ENCODE measurements around the gene POU5F1. TPM values are rescaled to one million over a fixed set of nuclear protein-coding genes. Genes with fewer than 3 reads are reported as not detected.

Gene POU5F1
- total RNA-seq, 1 donor from 2014 or later: 0.53 TPM

- peaks cover 1% of the 10 kb centered on the region for H3K36me3 ChIP-seq (ENCODE audit: control insufficient read depth, insufficient read depth, low read length)
- no peaks in the 10 kb centered on the region for H3K27me3 ChIP-seq (ENCODE audit: control insufficient read depth, insufficient read depth, low read length)
- FAIRE-seq (no peak), DNase-seq (ENCODE audit: low read depth) (peak; percentile 25)
- no peak overlapping the region for H3K4me3 ChIP-seq (ENCODE audit: low read depth, low read length)
- TF ChIP-seq CTCF (IDR thresholded peaks at IDR 0.05; ENCODE audit: insufficient read depth, low read length, severe bottlenecking): no peak
Measured at GRCh38 chr6:31129130-31129529, 41.4 kb downstream of the POU5F1 start.

- FAIRE-seq (no peak), DNase-seq (ENCODE audit: low read depth) (peak; percentile 52)
- TF ChIP-seq CTCF (IDR thresholded peaks at IDR 0.05; ENCODE audit: insufficient read depth, low read length, severe bottlenecking): peak; percentile 94
- no peaks in the 10 kb centered on the region for H3K27me3 ChIP-seq (ENCODE audit: control insufficient read depth, insufficient read depth, low read length)
- no peak overlapping the region for H3K4me3 ChIP-seq (ENCODE audit: low read depth, low read length)
- H3K36me3 ChIP-seq (ENCODE audit: control insufficient read depth, insufficient read depth, low read length): peaks cover 1% of the 10 kb centered on the region
Measured at GRCh38 chr6:31128093-31128676, 42.3 kb downstream of the POU5F1 start.

- no peak for TF ChIP-seq CTCF (IDR thresholded peaks at IDR 0.05; ENCODE audit: insufficient read depth, low read length, severe bottlenecking)
- Histone ChIP-seq H3K36me3 (ENCODE audit: control insufficient read depth, insufficient read depth, low read length) (peaks cover 1% of the 10 kb centered on the region), H3K4me3 (ENCODE audit: low read depth, low read length) (no peak overlapping the region), H3K27me3 (ENCODE audit: control insufficient read depth, insufficient read depth, low read length) (no peaks in the 10 kb centered on the region)
- DNase-seq (ENCODE audit: low read depth): no peak
- no peak for FAIRE-seq
Measured at GRCh38 chr6:31126396-31127175, 43.9 kb downstream of the POU5F1 start.

GRCh38 chr6:31125586-31126363 lies 44.7 kb downstream of the POU5F1 start:
- Histone ChIP-seq H3K36me3 (ENCODE audit: control insufficient read depth, insufficient read depth, low read length) (peaks cover 1% of the 10 kb centered on the region), H3K27me3 (ENCODE audit: control insufficient read depth, insufficient read depth, low read length) (no peaks in the 10 kb centered on the region), H3K4me3 (ENCODE audit: low read depth, low read length) (no peak overlapping the region)
- no peak for TF ChIP-seq CTCF (IDR thresholded peaks at IDR 0.05; ENCODE audit: insufficient read depth, low read length, severe bottlenecking)
- DNase-seq (ENCODE audit: low read depth): peak; percentile 90
- FAIRE-seq: no peak

GRCh38 chr6:31125162-31125561 lies 45.3 kb downstream of the POU5F1 start:
- DNase-seq (ENCODE audit: low read depth) (peak; percentile 91), FAIRE-seq (peak; percentile 75)
- Histone ChIP-seq H3K27me3 (ENCODE audit: control insufficient read depth, insufficient read depth, low read length) (no peaks in the 10 kb centered on the region), H3K4me3 (ENCODE audit: low read depth, low read length) (no peak overlapping the region), H3K36me3 (ENCODE audit: control insufficient read depth, insufficient read depth, low read length) (peaks cover 1% of the 10 kb centered on the region)
- TF ChIP-seq CTCF (IDR thresholded peaks at IDR 0.05; ENCODE audit: insufficient read depth, low read length, severe bottlenecking): no peak
